ENCODE data around the gene CACUL1.

DNA sequence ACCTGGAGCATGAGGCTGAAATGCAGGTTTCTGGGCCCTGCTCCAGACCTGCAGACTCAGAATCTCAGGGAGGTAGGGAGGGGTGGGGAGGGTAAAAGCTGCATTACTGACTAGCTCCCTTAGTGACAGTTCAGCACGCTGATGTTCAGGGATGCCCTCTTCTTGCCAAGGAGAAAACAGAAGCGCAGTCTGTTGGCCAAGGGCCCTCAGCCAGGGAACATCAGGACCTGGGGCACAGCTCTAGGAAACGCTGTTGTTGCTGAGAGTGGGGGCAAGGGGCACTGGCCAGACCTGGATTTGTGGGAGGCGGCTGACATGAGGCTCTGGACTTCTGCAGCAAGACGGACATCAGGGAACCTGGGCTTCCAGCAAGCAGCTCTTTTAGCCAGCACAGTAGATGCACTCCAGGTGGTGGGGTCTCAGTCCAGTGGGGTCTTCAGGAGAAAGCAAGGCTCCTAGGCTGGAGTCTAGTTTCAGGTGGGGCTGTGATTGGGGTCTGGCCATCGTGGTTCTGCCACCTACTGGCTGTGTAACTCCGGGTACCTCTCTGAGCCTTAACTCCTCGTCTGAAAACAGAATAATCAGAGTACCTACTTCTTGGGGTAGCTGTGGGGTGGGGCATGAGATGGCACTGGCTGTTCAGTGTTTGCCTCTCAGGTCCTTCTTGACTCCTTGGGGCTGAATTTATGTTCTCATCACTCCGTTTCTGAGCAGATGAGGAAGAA is 86.4 kb downstream of the CACUL1 start:
- no peak for TF ChIP-seq POLR2AphosphoS5 (IDR thresholded peaks at IDR 0.05; ENCODE audit: borderline replicate concordance, low read depth, low read length)
- no peak for TF ChIP-seq EZH2 (IDR thresholded peaks at IDR 0.05)
- no peak for TF ChIP-seq FOXP2 (optimal IDR thresholded peaks at IDR 0.05; ENCODE audit: control extremely low read depth, extremely low read length, insufficient read depth)

Measured in SK-N-MC (cell line).